Spinal cord (tissue), 10 donors: ENCODE results near the gene EP300. TPM values are rescaled to one million over a fixed set of nuclear protein-coding genes. Genes with fewer than 3 reads are reported as not detected.
"Not testable (repeated sequence)": the region's sequence is repeated elsewhere in the genome, so short reads cannot be mapped to it uniquely, and the experiment has no call there.

Source experiments
- DNase-seq, 6 donors: peaks; one replicate each; pipeline versions ENCODE4 v3.0.0 to v3.0.0-alpha.2; 2013 to 2015; ENCODE audit warnings: low spot score in 6 of 6, low read depth in 4 of 6
- H3K27ac ChIP-seq: one replicate; pipeline ENCODE4 v1.5.1; 2013; ENCODE audit warnings: low read depth, low read length, control low read depth
- H3K27me3 ChIP-seq: one replicate; pipeline ENCODE4 v1.6.1; 2013; ENCODE audit warnings: low read length; ENCODE audit not compliant: control insufficient read depth, insufficient read depth
- H3K36me3 ChIP-seq: one replicate; pipeline ENCODE4 v1.6.1; 2013; ENCODE audit warnings: low read length; ENCODE audit not compliant: control insufficient read depth, insufficient read depth
- H3K4me1 ChIP-seq: one replicate; pipeline ENCODE4 v1.6.1; 2013; ENCODE audit warnings: low read length; ENCODE audit not compliant: control insufficient read depth, insufficient read depth
- H3K4me3 ChIP-seq: one replicate; pipeline ENCODE4 v1.5.1; 2013; ENCODE audit warnings: low read depth, low read length, control low read depth
- H3K9me3 ChIP-seq: one replicate; pipeline ENCODE4 v1.6.1; 2013; ENCODE audit warnings: low read length; ENCODE audit not compliant: control insufficient read depth, insufficient read depth
- WGBS: methylation state at CpG from one replicate; pipeline ENCODE4 v1.1.5; 2013; ENCODE audit warnings: missing lambda C conversion rate; ENCODE audit not compliant: insufficient coverage; 5-methylcytosine and 5-hydroxymethylcytosine counted together
- polyA plus RNA-seq, 2 donors: library from polyadenylated mRNA; unstranded; fragments of 120-200 nt; gene quantifications; one replicate each; pipeline ENCODE4 v1.2.1, GENCODE V29; 2013; ENCODE audit not compliant: insufficient read length in 2 of 2
- total RNA-seq, 2 donors: library from RNA; depleted of rRNA in 1 of 2; stranded (reverse); fragments of 120-200 nt in 1 of 2; fragments of >200 nt in 1 of 2; gene quantifications; one replicate each; pipeline versions ENCODE4 v1.2.3 to v1.2.4, GENCODE V29; 2013 to 2014
- donor health status: healthy.

Gene EP300
- total and polyA plus RNA-seq, 4 donors = 41.0 to 67.3 (median 44.7) TPM

DNA sequence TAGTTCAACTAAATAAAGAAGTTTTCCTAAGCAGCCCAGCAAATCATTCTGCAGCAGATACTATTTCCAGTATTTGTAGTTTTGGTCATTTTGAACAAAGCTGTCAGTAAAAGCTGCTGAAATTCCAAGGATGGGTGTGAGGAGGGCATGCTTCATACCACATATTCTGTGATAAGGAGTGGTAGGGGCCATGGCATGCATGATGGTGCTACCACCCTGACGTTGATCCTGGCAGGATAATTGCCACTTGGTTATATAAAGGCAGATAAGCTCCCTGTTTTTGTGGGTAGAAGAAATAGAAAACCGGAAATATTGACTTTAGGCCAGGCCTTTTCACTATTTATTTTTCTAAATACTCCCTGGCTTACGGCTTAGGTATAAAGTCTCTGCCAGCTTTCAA lies 79.6 kb downstream of the EP300 start:
- DNase-seq = no peak
- Histone ChIP-seq H3K27me3 (no peaks in the 10 kb centered on the region), H3K4me1 (no peaks in the 10 kb centered on the region), H3K36me3 (peaks cover 43% of the 10 kb centered on the region), H3K27ac (no peak overlapping the region), H3K4me3 (no peak overlapping the region), H3K9me3 (no peaks in the 10 kb centered on the region)
- 100% methylated on average over 1 of the region's 3 CpGs for WGBS

DNA sequence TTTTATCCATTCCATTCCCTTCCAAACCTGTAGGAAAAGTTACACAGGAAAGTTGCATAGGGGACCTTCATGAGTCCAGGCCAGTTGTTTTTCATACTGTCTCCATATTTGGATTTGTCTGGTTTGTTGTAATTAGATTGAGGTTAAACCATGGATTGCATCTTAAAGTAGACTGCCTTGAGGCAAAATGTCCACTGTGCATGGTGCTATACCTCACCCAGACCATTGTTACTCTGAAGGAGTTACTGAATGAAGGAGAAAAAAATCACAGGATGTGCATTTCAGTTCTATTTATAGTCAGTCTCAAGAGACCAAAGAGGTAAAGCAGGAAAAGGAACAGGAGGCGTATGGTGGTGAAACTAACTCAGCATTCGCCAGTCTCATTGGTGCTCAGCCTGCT lies 83.2 kb downstream of the EP300 start:
- no peak overlapping the region for H3K4me3 ChIP-seq
- peaks cover 55% of the 10 kb centered on the region for H3K36me3 ChIP-seq
- no peak for DNase-seq
- WGBS = 89% methylated on average over 2 of the region's 2 CpGs
- H3K9me3 ChIP-seq = no peaks in the 10 kb centered on the region
- H3K4me1 ChIP-seq = no peaks in the 10 kb centered on the region
- H3K27ac ChIP-seq = no peak overlapping the region
- no peaks in the 10 kb centered on the region for H3K27me3 ChIP-seq

DNA sequence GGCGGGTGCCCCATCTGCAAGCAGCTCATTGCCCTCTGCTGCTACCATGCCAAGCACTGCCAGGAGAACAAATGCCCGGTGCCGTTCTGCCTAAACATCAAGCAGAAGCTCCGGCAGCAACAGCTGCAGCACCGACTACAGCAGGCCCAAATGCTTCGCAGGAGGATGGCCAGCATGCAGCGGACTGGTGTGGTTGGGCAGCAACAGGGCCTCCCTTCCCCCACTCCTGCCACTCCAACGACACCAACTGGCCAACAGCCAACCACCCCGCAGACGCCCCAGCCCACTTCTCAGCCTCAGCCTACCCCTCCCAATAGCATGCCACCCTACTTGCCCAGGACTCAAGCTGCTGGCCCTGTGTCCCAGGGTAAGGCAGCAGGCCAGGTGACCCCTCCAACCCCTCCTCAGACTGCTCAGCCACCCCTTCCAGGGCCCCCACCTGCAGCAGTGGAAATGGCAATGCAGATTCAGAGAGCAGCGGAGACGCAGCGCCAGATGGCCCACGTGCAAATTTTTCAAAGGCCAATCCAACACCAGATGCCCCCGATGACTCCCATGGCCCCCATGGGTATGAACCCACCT lies 84.7 kb downstream of the EP300 start:
- no peaks in the 10 kb centered on the region for H3K27me3 ChIP-seq
- no peaks in the 10 kb centered on the region for H3K9me3 ChIP-seq
- WGBS = 70% methylated on average over 15 of the region's 15 CpGs
- no peak overlapping the region for H3K4me3 ChIP-seq
- H3K4me1 ChIP-seq = no peaks in the 10 kb centered on the region
- H3K27ac ChIP-seq = no peak overlapping the region
- H3K36me3 ChIP-seq = peaks cover 53% of the 10 kb centered on the region
- no peak for DNase-seq

DNA sequence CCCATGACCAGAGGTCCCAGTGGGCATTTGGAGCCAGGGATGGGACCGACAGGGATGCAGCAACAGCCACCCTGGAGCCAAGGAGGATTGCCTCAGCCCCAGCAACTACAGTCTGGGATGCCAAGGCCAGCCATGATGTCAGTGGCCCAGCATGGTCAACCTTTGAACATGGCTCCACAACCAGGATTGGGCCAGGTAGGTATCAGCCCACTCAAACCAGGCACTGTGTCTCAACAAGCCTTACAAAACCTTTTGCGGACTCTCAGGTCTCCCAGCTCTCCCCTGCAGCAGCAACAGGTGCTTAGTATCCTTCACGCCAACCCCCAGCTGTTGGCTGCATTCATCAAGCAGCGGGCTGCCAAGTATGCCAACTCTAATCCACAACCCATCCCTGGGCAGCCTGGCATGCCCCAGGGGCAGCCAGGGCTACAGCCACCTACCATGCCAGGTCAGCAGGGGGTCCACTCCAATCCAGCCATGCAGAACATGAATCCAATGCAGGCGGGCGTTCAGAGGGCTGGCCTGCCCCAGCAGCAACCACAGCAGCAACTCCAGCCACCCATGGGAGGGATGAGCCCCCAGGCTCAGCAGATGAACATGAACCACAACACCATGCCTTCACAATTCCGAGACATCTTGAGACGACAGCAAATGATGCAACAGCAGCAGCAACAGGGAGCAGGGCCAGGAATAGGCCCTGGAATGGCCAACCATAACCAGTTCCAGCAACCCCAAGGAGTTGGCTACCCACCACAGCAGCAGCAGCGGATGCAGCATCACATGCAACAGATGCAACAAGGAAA lies 85.4 kb downstream of the EP300 start:
- no peak overlapping the region for H3K27ac ChIP-seq
- 88% methylated on average over 9 of the region's 9 CpGs for WGBS
- H3K4me1 ChIP-seq = no peaks in the 10 kb centered on the region
- peaks cover 53% of the 10 kb centered on the region for H3K36me3 ChIP-seq
- no peaks in the 10 kb centered on the region for H3K27me3 ChIP-seq
- no peak overlapping the region for H3K4me3 ChIP-seq
- no peaks in the 10 kb centered on the region for H3K9me3 ChIP-seq
- DNase-seq = no peak

DNA sequence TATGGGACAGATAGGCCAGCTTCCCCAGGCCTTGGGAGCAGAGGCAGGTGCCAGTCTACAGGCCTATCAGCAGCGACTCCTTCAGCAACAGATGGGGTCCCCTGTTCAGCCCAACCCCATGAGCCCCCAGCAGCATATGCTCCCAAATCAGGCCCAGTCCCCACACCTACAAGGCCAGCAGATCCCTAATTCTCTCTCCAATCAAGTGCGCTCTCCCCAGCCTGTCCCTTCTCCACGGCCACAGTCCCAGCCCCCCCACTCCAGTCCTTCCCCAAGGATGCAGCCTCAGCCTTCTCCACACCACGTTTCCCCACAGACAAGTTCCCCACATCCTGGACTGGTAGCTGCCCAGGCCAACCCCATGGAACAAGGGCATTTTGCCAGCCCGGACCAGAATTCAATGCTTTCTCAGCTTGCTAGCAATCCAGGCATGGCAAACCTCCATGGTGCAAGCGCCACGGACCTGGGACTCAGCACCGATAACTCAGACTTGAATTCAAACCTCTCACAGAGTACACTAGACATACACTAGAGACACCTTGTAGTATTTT lies 86.1 kb downstream of the EP300 start:
- Histone ChIP-seq H3K27ac (no peak overlapping the region), H3K9me3 (no peaks in the 10 kb centered on the region), H3K36me3 (peaks cover 49% of the 10 kb centered on the region), H3K4me3 (no peak overlapping the region), H3K4me1 (no peaks in the 10 kb centered on the region), H3K27me3 (no peaks in the 10 kb centered on the region)
- peak in 1 of 6 donors; percentile 51 for DNase-seq
- WGBS = 86% methylated on average over 5 of the region's 8 CpGs

DNA sequence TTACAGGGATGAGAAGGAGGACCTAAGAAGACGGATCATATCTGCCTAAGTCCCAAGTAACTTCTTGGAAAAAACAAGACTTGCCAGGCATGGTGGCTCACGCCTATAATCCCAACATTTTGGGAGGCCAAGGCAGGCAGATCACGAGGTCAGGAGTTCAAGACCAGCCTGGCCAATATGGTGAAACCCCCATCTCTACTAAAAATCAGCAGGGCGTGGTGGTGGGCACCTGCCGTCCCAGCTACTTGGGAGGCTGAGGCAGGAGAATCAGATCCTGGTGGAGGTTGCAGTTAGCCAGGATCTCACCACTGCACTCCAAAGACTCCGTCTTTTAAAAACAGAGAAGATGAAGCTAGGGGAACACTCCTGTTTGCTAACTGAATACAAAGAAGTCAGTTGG lies 88.0 kb downstream of the EP300 start:
- not testable (repeated sequence) for H3K4me3 ChIP-seq, DNase-seq, H3K4me1 ChIP-seq, H3K9me3 ChIP-seq, H3K27me3 ChIP-seq, H3K27ac ChIP-seq
- 100% methylated on average over 3 of the region's 6 CpGs for WGBS
- H3K36me3 ChIP-seq = peaks cover 42% of the 10 kb centered on the region

DNA sequence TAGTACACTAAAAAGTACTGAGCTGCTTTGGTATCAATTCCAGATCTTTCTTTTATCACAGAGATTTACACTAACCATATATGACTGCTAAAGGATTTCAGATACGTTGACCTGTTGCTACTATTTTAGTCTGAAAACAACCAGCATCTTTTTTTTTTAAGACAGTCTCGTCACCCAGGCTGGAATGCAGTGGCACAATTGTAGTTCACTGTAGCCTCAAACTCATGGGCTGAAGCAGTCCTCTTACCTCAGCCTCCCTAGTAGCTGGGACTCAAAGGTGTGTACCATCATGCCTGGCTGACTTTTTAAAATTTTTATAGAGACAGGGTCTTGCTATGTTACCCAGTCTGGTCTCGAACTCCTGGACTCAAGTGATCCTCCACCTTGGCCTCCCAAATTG lies 88.5 kb downstream of the EP300 start:
- no peak for DNase-seq
- no peaks in the 10 kb centered on the region for H3K9me3 ChIP-seq
- H3K4me3 ChIP-seq = no peak overlapping the region
- H3K27me3 ChIP-seq = no peaks in the 10 kb centered on the region
- no peaks in the 10 kb centered on the region for H3K4me1 ChIP-seq
- peaks cover 39% of the 10 kb centered on the region for H3K36me3 ChIP-seq
- WGBS = 91% methylated on average over 3 of the region's 3 CpGs
- no peak overlapping the region for H3K27ac ChIP-seq

DNA sequence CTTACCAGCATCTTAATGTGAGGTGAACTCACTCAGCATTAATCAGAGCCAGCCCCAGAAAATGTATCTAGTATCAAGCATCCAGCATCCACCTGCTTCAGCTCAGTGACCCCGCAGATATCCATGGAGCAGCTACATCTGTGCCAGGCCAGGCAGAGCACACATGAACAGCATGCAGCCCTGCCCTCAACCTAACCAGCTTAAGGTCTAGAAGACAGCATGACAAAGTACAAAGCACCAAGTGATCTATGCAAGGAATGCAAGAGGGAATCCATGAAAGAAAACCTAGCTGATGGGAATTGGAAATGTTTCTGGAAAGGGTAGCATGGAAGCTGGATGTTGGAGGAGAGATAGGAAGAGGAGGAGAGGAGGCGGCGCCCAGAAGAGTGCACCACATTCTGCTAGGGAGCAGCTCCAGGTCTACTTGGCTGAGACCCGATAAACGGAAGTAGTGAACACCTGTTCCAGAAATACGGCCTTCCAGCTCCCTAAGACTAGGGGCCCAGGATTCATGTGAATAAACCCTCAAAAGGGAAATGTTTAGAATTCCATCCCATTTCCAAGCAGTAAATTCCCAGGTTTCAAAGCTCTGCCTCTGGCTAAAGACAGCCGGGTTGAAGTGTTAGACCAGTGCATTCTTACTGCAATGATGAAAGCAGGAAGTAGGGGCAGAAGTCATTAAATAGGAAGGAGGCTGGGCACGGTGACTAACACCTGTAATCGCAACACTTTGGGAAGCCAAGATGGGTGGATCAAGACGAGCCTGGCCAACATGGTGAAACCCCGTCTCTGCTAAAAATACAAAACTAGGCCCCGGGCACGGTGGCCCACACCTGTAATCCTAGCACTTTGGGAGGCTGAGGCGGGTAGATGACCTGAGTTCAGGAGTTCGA lies 89.2 kb downstream of the EP300 start:
- H3K27ac ChIP-seq = no peak overlapping the region
- H3K9me3 ChIP-seq = no peaks in the 10 kb centered on the region
- peaks cover 32% of the 10 kb centered on the region for H3K36me3 ChIP-seq
- H3K4me1 ChIP-seq = no peaks in the 10 kb centered on the region
- no peak overlapping the region for H3K4me3 ChIP-seq
- no peak for DNase-seq
- 91% methylated on average over 15 of the region's 15 CpGs for WGBS
- H3K27me3 ChIP-seq = no peaks in the 10 kb centered on the region

DNA sequence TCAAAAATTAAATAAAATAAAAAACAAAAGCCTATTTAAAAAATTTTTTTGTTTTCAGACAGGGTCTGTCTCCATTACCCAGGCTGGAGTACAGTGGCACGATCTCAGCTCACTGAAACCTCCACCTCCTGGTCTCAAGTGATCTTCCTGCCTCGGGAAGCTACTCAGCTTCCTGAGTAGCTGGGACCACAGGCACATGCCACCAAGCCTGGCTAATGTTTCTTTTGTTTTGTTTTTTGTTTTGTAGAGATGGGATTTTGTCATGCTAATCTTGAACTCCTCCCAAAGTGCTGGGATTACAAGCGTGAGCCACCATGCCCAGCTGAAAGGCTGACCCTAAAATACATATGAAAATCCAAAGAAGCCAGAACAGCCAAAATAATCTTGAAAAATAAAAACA lies 92.3 kb downstream of the EP300 start:
- DNase-seq = no peak
- H3K4me3 ChIP-seq = no peak overlapping the region
- no peak overlapping the region for H3K27ac ChIP-seq
- peaks cover 10% of the 10 kb centered on the region for H3K36me3 ChIP-seq
- H3K27me3 ChIP-seq = no peaks in the 10 kb centered on the region
- 39% methylated on average over 2 of the region's 3 CpGs for WGBS
- no peaks in the 10 kb centered on the region for H3K4me1 ChIP-seq
- H3K9me3 ChIP-seq = no peaks in the 10 kb centered on the region
